Adipose tissue (tissue), 3 donors: Measurements from ENCODE around the gene DYNLRB1. TPM values are rescaled to one million over a fixed set of nuclear protein-coding genes. Genes with fewer than 3 reads are reported as not detected.

ENCODE experiments used
- H3K27ac ChIP-seq: one replicate; pipeline ENCODE4 v1.5.1; 2013; ENCODE audit warnings: low read depth, low read length
- WGBS, 3 donors: extraction: QIAGEN DNeasy Blood & Tissue Kit; methylation state at CpG; one replicate each; pipeline ENCODE4 v1.1.7; 2013; 5-methylcytosine and 5-hydroxymethylcytosine counted together
- polyA plus RNA-seq, 3 donors: library from polyadenylated mRNA; stranded (reverse); fragments of 200-250 nt; gene quantifications; one replicate each; pipeline ENCODE4 v1.2.3, GENCODE V29; 2013
- donor health status: healthy with polysubstance abuse.
- donor health status: Bipolar disorder and iron deficiency.
- donor health status: healthy.

DYNLRB1 gene
- polyA plus RNA-seq, 3 donors = 67.3 to 250 (median 166) TPM

DNA sequence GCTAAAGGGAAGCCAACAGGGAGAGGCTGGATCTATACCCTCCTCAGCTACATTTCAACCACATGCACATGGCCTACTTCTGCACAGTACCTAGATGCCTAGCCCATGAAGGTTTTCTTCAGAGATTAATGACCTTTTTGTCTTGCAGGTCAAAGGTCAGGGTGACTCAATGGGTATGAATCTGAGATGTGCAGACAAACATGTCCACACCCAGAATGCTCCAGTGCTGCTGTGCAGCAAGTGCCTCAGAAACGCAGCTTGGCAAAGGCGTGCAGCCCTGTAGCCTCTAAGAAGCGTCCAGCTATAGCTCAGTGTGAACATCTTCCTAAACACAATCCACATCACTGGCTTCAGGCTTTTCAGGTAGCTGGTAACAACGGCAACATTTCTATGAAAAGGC lies 66.7 kb downstream of the DYNLRB1 start:
- H3K27ac ChIP-seq = no peak overlapping the region
- 86 to 88% (median 87%) methylated on average over 4 of the region's 4 CpGs for WGBS, 3 donors

DNA sequence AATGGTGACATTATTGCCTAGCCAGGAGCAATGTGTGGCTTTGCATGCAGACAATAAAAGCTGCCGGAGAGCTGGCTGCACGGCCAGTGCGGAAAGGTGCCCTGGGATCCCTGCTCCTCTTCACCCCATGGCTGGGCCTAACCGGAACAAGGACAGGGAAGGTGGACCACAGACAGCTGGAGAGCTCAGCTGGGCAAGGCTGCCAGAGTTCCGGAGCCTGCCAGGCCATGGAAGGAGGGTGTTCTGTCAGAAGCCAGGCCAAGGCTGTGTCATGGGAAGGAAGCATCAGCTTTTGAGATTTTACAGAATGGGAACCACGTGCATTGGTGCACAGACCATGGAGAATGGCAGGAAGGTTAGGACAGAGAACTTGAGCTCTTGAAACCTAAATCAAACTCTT lies 67.3 kb downstream of the DYNLRB1 start:
- 77 to 91% (median 78%) methylated on average over 6 of the region's 6 CpGs for WGBS, 3 donors
- H3K27ac ChIP-seq = no peak overlapping the region

DNA sequence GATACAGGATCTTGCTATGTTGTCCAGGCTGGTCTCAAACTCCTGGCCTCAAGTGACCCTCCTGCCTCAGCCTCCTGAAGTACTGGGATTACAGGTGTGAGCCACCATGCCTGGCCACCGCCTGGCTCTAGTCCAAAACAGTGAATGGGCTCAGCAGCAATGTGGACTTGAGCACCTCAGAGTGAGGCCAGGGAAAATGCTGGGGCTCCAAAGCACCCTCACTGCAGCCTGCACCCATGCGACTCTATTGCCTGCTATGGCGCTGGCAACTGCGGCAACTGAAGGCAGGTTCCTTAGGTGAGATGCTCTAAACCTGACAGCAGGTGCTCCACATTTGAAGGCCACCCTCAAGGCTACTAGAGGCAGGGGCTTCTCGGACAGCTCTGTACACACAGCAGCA lies 68.8 kb downstream of the DYNLRB1 start:
- H3K27ac ChIP-seq = no peak overlapping the region

DNA sequence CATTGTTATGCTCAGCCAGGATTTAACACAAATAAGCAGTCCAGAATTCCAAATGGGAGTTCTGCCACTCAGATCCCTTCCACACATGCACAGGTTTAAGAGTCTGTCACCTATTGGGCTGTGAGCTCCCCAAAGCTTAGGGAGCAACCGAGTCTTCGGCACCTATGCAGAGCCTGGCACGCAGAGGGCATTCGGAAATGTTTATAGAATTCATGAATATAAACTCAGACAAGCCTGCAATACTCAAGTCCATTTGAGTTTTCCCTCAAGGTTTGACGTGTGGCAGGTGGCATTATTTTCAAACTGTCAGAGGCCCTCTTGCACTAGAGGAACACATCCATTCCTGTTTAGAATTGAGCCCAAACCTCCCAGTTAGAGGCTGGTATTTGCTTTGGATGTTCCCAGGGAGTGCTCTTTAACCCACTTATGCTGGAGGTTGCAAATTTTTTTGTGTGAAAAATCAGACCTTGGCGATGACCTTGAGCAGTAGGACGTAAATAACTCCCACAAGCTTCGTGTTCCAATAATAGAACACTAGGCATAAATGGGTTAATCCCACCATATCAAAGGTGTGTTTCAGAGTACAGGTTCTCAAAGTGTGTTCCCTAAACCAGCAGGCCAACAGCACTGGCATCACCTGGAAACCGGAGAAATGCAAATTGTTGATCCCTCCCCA lies 70.4 kb downstream of the DYNLRB1 start:
- WGBS, 3 donors = 78 to 92% (median 90%) methylated on average over 9 of the region's 9 CpGs
- no peak overlapping the region for H3K27ac ChIP-seq

More for the DNA sequence above, 68.8 kb downstream of the DYNLRB1 start:
- 96 to 100% (median 98%) methylated on average over 5 of the region's 5 CpGs for WGBS, 3 donors

Other genes with a start within 250 kb of the DYNLRB1 start
- 100 to 1,000 TPM in 1 of 3 donors, 10 to 100 TPM in 2; 70.6 to 104 (median 75.0) TPM for gene AHCY, start 213.1 kb upstream of the DYNLRB1 start, polyA plus RNA-seq
- gene ITCH, start 153.1 kb upstream of the DYNLRB1 start, polyA plus RNA-seq = 10 to 100 TPM in 2 of 3 donors, 1 to 10 TPM in 1; 8.3 to 13.3 (median 12.1) TPM
- gene MAP1LC3A, start 42.3 kb downstream of the DYNLRB1 start, polyA plus RNA-seq = 10 to 100 TPM; 24.8 to 82.0 (median 78.1) TPM
- gene PIGU, start 160.7 kb downstream of the DYNLRB1 start, polyA plus RNA-seq = 10 to 100 TPM in 2 of 3 donors, 1 to 10 TPM in 1; 6.6 to 13.4 (median 11.1) TPM
- gene TP53INP2, start 187.9 kb downstream of the DYNLRB1 start, polyA plus RNA-seq = 10 to 100 TPM in 2 of 3 donors, 1 to 10 TPM in 1; 4.0 to 22.5 (median 17.8) TPM